Neural progenitor cell (in vitro differentiated cells): ENCODE data around the gene SDR39U1.

Experiments used
- CTCF ChIP-seq: fragments of 200-600 bp; sonication (generic); IDR thresholded peaks from 2 replicates; pipeline ENCODE4 v1.5.1; 2017; ENCODE audit warnings: antibody characterized with exemption, mild to moderate bottlenecking
- EZH2 ChIP-seq: fragments of 200-600 bp; sonication (generic); IDR thresholded peaks from 2 replicates; pipeline ENCODE4 v1.6.1; 2017; ENCODE audit warnings: antibody characterized with exemption, mild to moderate bottlenecking, moderate library complexity

- TF ChIP-seq CTCF (no peak), EZH2 (no peak)
Measured at GRCh38 chr14:24430143-24430681, 12.4 kb downstream of the SDR39U1 start.
